SK-N-SH (cell line): Measurements from ENCODE around the gene EPB41L2.

Experiments used
- CTCF ChIP-seq: fragments of 200-600 bp; sonication (generic); IDR thresholded peaks from 2 replicates; pipeline ENCODE4 v1.6.1; 2017; ENCODE audit warnings: antibody characterized with exemption, mild to moderate bottlenecking, moderate library complexity
- REST ChIP-seq: IDR thresholded peaks from 2 replicates; pipeline ENCODE4 v1.6.1; 2012; ENCODE audit warnings: mild to moderate bottlenecking, low read depth, low read length, moderate library complexity

- no peak for TF ChIP-seq REST
- TF ChIP-seq CTCF = peak; percentile 96
These were observed 177.5 kb downstream of the EPB41L2 start for GRCh38 chr6:130885392-130886192.
